GM18499 (cell line): ENCODE data around the gene ARL2BP.
"Not testable (repeated sequence)": the region's sequence is repeated elsewhere in the genome, so short reads cannot be mapped to it uniquely, and the experiment has no call there.

ENCODE experiments used
- ATAC-seq: cut with Tn5 transposase; IDR thresholded peaks from one replicate; pipeline ENCODE4 v1.9.1; 2021; ENCODE audit warnings: moderate number of reproducible peaks; ENCODE audit not compliant: insufficient read depth, unreplicated experiment

The ARL2BP gene

DNA sequence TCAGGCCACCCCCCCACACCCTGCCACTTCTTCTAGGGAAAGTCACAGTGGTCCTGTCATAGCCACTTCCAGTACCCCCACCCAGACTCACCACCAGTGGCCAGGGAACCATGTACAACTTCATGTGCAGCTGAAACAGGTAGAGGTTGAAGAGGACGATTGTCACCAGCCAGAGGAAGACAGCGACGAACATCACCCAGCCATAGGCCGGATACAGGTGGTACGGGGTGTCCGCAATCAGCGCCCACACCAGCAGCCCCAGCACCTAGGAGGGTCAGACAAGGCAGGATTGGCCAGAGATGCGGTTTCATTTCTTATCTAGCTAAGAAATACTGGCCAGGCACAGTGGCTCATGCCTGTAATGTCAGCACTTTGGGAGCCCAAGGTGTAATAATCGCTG is 16.7 kb downstream of the ARL2BP start:
- no peak for ATAC-seq

DNA sequence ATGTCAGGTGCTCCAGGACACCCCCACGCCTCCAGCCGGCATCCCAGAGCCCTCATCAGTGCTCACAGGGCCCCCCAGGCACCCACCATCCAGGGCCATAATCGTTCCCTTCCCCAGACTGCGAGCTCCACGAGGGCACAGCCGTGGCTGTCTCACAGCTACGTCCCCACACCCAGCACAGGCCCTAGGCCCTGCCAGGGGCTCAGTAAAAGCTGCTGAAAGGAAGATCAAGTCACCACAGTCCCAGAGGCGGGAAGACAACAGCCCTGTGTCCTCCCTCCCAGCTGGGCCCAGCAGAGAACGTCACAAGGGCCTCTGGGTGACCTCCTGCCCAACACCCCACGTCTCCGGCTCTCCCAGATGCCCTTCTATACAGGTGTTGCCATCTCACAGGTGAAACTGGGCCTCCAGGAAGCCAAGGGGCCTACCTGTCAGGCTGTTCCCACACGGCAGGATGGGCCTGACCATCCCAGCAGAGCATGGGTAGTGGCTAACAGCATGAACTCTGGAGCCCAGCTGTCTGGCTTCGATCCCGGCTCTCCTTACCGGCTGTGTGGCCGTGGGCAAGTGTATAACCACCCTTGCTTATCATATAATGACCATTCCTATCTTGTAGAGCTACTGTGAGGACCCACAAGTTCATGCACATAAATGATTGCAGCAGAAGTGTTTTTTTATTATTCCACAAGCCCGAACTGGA is 17.9 kb downstream of the ARL2BP start:
- no peak for ATAC-seq

DNA sequence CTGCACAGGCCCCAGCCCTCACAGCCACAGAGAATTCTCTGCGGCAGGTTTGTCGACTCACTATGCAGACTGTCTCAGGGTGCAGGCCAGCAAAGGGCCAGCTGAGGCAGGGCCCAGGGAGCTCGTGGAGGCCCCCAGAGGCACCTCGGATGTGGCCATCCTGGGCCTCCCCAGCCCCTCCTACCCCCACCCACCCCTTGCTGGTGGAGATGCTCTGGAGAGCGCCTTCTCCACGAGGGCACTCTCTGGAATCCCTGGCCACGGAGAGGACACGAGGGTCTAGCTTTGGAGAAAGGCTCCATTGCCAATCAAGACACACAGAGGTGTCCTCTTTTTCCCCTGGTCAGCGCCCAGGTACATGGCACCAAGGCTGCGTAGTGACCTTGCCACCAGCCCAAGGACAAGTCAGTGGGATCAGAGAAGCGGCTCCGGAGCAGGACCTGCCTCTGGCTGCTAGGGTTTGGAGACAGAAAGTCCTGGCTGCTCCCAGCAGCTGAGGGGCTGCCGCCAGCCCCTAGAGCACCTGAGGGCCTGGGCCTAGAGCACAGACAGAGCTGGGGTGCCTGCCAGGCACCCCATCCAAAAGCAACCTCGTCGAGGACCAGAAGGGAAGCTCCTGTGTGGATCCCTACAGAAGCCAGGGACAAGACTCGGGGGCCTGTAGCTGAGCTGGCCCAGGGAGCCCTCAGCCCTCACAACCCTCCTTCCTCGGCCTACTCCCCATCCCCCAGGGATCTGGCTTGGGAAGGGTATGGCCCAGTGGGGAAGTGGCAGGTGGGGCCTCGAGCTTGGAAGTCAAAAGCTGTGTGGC is 18.7 kb downstream of the ARL2BP start:
- ATAC-seq: no peak

DNA sequence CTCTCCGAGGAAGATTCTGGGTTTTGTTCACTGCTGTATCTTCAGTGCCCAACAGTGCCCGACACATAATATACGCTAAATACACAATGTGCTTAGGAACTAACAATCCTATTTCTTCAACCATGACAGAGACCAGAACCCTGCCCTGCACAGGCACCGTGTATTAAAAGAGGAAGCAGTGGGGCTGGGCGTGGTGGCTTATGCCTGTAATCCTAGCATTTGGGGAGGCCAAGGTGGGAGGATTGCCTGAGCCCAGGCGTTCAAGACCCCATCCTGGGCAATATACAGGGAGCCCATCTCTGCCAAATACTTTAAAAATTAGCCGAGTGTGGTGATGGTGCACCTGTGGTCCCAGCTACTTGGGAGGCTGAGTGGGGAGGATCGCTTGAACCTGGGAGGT is 19.3 kb downstream of the ARL2BP start:
- no peak for ATAC-seq

DNA sequence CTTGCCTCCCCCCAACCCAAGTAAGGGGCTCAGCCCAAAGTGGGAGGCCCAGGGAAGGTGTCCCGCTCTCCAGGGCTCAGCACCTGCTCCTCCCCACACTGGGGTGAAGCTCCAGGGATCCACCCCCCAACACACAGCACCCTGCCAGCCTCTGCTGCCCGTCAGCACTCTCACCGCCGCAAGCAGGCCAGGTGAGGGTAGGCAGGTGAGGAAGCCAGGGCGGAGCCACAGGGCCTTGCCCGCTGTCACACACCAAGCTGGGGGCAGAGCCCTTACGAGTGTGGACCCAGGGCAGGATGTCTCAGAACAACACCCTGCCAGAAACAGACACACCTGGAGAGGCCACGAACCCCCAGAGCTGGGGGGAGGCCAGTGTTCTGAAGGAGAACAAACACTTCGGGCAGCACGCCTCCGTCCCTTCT is 19.9 kb downstream of the ARL2BP start:
- ATAC-seq: no peak

DNA sequence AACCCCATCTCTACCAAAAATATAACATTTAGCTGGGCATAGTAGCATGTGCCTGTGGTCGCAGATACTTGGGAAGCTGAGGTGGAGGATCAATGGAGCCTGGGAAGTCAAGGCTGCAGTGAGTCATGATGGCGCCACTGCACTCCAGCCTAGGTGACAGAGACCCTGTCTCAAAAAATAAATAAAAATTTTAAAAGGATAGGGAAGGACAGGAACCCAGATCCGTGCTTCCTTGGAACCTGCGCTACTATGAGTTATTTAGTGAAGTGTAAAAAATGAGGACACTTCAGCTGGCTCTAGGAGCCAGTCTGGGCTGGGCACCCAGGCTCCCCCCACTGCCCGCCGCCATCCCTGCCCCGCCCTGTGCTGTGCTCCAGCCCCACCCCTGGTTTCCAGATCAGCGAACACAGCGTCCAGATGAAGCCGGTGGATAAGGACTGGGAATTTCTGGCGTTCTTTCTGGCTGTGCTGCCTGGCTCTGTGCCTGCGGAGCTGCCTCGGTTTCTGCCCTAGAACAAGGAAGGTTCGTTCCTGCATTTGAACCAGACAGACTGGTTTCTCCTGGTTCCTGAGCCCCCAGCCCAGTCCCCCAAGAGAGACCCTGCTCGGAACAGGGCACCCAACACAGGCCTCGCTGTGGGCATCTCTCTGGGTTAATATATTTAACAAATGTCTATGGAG is 20.9 kb downstream of the ARL2BP start:
- ATAC-seq: no peak

DNA sequence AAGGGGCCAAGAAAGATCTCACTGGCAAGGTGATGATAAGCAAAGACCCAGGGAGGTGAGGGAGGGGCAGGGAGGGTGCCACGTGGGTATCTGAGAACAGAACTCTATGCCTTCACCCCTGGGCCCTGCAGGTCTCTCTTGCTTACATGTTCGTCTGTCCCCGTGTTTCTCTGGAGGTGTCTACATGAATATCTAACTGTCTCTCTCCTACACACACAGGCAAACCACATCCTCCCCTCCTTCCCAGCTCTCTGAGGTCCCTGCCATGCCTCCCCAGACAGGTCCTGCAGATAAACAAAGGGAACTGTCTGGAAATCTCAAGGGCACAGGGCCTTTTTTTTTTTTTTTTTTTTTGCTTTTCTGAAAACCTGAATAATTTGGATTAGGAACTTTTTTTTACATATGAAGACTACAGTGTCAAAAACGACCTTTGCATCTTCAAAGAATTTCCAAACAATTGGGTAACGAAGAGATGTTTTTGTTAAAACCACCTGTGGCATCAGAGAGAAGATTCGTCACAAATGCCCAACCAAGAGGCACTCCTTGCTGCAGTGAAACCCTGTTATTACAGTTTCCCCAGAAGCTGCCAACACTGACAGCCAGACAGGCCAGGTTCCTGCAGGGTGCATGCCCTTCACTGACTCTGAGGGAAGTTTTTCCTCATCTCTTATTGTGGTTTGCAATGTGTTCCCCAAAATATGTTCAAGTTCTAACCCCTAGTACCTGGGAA is 21.6 kb downstream of the ARL2BP start:
- no peak for ATAC-seq

DNA sequence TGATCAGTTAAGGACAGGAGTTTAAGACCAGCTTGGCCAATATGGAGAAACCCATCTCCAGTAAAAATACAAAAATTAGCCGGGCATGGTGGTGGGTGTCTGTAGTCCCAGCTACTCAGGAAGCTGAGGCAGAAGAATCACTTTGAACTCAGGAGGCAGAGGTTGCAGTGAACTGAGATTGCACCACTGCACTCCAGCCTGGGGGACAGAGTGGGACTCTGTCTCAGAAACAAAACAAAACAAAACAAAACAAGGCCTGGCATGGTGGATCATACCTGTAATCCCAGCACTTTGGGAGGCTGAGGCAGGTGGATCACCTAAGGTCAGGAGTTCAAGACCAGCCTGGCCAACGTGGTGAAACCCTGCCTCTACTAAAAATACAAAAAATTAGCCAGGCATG is 22.3 kb downstream of the ARL2BP start:
- not testable (repeated sequence) for ATAC-seq

DNA sequence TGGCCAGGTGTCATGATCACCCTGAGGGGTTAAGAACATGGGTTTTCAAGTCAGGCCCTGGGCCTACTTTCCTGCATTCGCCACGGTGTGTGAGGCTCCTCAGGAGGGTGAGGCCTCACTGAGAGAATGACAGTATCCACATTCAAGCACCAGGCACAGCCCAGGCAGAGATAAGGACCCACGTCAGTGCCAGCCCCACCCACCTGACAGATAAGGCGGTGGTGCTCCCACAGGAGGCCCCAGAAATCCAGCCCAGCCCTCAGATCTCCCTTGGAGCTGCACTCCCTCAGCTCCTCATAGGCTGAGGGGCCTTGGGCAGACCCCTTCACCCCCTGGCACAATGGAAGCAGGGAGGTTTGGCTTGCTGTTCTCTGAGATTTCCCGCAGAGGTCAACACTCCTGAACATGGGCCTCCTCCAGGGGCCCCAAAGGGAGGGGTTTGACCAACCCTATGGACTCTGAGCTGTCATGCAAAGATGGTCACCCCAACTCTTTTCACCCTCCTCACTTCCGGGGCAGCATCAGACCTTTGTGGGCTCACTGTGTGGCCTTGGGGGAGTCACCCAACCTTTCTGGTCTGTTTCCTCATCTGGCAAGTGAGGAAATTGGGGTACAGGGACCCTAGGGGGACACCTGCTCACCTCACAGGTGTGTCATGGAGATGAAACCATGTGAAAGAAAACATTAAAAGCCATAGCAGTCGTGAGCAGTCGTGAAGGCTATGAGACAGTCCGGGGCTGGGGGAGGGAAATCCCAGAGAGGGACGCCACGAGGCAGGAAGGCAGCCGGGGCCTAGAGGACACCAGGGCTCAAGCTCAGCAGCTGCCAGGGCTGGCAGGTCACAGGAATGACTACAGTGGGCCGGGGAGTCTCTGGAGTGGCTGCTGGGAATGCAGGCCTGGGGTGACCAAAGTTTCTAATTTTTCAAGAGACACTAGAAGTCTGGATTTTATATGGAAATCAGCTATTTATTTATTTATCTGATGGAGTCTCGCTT is 24.0 kb downstream of the ARL2BP start:
- no peak for ATAC-seq

DNA sequence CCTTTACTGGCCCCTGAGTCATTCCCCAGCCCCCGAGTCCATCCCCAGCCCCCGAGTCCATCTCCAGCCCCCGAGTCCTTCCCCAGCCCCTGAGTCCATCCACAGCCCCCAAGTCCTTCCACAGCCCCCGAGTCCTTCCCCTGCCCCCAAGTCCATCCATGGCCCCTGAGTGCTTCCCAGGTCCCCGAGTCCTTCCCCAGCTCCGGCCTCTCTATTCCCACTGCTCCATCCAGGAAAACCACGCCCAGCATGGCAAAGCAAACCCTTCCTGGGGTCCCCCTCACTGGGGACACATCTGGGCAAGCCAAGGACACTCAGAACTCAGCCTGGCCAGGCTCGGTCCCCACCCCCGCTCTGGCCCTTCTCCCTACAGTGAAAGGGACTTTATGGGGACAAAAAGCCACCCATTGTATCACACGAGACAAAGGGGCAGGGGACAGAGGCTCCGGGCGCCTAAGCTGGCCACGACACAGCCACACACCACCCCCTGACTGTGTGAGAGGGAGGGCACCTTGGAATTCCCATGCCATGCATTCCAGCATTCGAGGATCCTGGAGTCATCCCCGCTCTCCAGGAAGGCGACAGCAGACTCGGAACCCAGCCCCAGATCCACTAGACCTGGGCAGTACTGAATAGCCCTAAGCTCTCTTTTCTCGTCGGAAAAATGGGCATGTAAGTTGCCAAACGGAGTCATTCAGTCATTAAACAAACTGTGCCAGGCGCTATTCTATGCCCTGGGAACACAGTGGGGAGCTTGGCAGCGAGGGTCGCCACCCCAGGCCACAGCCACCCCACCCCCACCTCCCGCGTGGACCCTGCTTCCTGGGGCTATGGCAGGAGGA is 25.4 kb downstream of the ARL2BP start:
- no peak for ATAC-seq

DNA sequence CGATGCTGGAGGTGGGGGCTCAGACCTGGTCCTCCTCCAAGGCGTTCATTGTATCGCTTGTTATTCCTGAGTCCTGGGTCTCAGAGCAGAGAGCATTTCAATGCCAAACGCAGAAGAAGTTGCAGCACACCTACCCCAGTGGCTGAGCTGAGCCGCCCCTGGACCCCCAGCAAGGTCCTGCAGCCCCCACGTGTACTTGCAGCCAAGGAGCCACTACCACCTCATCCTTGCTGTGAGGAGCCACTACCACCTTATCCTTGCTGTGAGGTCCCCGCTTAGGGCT is 25.9 kb downstream of the ARL2BP start:
- ATAC-seq: no peak

DNA sequence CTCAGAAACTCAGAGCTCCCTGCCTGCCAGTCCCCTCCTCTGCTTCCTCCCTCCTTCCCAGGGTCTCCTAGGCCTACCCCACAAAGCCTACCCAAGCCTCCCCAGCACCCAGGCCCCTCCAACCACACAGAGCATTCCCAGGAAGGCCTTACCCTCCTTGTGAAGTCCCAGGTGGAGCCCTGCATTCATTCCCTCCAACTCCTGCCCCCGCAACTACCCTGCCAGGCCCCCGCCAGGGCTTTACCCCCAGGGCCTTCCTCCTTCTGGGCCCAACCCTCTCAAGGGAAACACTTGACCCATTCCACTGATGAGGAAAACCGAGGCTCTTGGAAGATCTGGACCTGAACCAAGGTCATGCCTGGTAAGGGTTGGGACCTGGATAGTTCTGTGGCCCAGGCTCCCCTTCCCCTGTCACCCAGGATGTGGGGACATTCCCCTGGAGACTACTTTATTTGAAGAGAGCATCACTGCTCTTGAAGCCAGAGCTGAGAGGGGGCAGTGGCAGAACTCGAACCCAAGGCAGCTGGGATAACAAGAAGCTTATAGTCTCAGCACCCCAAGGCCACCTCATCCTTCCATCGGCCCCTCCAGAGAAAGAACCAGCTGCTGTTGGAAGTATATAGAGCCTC is 26.9 kb downstream of the ARL2BP start:
- no peak for ATAC-seq

DNA sequence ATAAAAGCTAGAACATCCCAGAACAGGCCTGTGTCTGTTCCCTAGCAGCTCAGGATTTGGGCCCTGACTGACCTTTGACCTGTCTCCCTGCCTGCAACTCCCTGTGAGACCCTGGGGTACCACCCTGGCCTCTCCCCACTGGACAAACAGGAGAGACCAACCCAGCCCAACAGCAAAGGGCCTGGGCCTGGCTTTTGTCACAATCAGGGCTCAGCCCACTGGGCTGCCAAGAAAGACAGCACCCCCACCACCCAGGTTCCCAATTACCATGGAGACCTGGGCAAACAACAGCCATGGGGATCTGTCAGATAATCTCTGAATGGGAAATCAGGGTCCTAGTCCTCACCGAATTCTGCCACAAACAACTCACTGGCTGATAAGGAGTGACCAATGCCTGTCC is 28.3 kb downstream of the ARL2BP start:
- ATAC-seq: no peak

DNA sequence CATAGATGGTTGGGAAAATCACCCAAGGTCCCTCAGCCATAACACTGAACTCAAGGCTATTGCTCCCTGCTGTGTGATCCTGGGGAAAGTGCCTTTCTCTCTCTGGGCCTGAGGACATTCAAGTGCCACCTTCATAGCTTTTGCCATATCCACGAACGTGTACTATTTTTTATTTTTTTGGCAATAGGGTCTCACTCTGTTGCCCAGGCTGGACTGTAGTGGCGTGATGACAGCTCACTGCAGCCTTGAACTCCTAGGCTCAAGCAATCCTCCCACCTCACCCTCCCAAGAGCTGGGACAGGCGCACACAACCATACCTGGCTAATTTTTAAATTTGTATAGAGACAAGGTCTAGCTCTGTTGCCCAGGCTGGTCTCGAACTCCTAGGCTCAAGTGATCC is 28.8 kb downstream of the ARL2BP start:
- no peak for ATAC-seq

DNA sequence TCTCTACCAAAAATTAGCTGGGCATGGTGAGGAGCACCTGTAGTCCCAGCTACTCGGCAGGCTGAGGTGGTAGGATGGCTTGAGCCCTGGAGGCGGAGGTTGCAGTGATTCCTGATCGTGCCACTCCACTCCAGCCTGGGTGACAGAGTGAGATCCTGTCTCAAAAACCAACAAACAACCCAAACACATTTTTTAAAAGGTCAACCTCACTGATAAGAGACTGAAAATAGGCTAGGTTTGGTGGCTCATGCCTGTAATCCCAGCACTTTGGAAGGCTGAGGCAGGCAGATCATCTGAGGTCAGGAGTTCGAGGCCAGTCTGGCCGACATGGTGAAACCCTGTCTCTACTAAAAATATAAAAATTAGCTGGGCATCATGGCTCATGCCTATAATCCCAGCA is 30.9 kb downstream of the ARL2BP start:
- not testable (repeated sequence) for ATAC-seq

DNA sequence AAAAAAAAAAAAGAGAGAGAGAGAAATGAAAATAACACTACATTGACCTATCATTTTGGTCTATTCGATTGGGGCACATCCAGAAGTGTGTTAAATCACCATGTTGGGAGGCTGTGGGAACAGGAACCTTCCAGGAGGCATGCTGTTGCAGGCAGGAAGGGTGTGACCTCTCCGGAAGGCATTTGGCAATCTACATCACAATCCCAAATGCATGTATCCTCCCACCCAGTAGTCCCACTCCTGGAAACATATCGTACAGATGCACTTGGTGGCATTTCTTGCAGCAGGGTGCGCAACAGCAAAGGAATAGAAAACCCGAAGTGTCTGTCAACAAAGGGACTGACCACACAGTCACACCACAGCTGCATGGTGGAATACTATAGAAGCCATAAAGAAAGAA is 31.5 kb downstream of the ARL2BP start:
- ATAC-seq: no peak

DNA sequence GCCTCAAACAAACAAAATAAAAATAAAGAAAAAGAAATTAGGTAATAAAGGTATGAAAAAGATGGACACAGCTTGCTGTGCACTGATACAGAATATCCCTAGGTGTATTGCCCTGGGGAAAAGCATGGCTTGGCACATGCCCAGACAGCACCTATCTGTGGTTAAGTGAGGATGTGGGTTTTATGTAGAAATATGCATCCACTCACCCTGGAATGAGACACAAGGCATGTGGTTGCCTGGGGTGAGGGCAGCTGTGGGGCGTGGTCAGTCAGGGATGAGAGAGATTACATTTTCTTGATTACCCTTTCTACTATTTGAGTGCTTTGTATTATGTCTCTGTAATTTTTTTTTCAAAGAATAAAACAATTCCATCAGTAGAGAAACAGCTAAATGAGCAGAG is 32.5 kb downstream of the ARL2BP start:
- ATAC-seq: no peak

DNA sequence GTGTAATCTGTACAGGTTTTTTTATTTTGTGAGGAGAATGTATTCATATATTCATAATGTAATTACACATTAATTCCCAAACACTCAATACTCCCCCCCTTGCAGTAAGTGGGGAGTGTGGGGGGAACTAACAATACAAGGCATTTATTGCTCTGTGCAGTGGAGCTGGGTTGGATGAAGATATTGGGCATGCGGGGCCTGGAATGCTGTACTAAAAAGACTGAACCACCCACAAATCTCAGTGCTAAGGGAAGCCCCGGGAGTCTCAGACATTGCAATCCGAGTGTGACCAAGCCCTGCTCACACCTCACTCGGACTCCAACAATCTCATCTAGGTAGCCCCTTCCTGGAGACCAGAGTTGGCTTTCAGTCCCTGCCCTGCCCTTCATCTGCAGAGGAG is 33.4 kb downstream of the ARL2BP start:
- ATAC-seq: no peak
